Peyer's patch (tissue), 4 donors: Measurements from ENCODE around the gene PAGE1.

Experiments used
- CTCF ChIP-seq, 6 experiments: fragments of 450-650 bp in 4 of 6; fragments of 200-600 bp in 2 of 6; sonication (generic) in 1 of 6; IDR thresholded peaks; one replicate each; pipeline ENCODE4 v1.5.1; 2017 to 2019; ENCODE audit warnings: antibody characterized with exemption in 6 of 6, mild to moderate bottlenecking in 3 of 6, moderate library complexity in 1 of 6
- POLR2A ChIP-seq, 2 donors: fragments of 450-650 bp; IDR thresholded peaks; one replicate each; pipeline ENCODE4 v1.5.1; 2017; ENCODE audit warnings: antibody characterized with exemption in 2 of 2, mild to moderate bottlenecking in 2 of 2, moderate library complexity in 2 of 2

GRCh38 chrX:49725401-49725800, 29.6 kb upstream of the PAGE1 start:
- TF ChIP-seq CTCF (IDR thresholded peaks at IDR 0.05) = no peak
- no peak for TF ChIP-seq POLR2A (IDR thresholded peaks at IDR 0.05)
